Daoy (cell line): Measurements from ENCODE around the gene ZMYM5. TPM values are rescaled to one million over a fixed set of nuclear protein-coding genes. Genes with fewer than 3 reads are reported as not detected.
A peak's percentile ranks its signal among the peaks of the same experiment; 100 is the strongest.
"Not testable (repeated sequence)": the region's sequence is repeated elsewhere in the genome, so short reads cannot be mapped to it uniquely, and the experiment has no call there.

ENCODE experiments used
- DNase-seq: peaks from one replicate; pipeline ENCODE4 v3.0.0-alpha.2; 2015; ENCODE audit warnings: low read depth
- total RNA-seq: library from RNA; depleted of rRNA; stranded (reverse); fragments of >200 nt; shearing (Covaris generic); gene quantifications from 2 replicates; pipeline ENCODE4 v1.2.3, GENCODE V29; 2014; rRNA removed

ZMYM5 gene
- 4.4 and 9.4 TPM in 2 replicates for total RNA-seq

DNA sequence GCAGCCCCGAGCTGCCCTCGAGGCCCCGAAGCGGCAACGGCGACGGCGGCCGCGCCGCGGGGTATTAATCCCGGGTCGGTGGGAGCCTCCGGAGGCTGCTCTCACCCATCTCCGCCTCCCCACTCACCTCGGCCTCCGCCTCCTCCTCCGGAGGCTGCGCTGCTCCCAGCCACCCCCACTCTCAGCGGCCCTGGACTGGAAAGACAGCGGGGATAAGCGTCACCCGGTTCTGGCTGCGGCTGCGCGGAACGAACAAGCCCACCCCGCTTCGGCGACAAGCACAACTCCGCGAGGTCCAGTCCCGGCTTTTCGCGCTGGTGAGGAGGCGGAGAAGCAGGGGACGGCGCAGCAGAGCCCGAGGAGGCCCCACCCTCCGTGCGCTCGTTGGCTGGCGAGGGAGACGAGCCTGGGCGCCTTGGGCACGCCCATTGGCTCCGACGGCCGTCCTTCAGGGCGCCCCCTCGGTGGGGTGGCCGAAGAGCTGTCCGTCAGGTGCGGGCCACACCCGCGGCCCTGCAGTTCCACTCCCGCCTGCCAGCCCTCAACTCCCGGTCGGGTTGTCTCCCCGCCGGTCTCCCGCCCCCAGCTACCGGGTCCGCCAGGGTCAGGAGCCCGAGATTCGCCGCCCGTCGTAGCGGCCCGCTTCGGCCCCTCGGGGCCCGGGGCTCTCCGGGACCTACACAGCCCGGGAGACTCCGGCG, at the start of gene ZMYM5:
ZMYM5 (minus strand) TSS at position 327 of the 701 bp plus-strand sequence. CDS start 11,469 bp downstream, outside the sequence.
- peak; percentile 99 for DNase-seq

DNA sequence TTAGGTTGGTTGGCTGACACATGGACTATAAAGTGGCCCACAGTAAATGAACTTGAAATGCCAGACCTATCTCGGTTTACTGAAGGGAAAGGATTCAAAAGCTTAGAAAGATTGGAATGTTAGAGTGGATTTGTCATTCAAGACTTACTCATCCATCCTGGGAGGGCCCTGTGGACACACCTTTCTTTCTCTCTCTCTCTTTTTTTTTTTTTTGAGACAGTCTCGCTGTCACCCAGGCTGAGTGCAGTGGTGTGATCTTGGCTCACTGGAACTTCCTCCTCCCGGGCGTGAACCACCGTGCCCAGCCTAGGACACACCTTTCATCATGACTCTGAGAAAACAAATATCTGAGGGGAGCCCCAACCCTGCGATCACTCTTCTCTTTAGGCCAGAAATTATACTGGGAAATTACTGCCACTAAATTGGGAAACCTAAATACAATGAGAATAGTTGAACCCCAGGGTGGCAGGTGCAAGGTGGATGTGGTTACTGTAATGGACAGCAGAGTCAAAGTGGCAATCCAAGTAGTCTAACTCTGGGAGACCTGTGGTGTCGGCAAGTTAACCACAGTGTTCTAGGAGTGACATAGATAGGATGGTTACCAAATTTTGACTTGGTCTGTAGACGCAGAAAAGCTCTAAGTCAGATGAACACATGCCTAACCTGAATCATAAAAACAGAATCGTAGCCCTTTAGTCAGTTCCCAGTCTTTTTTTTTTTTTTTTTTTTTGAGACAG, 47.1 kb upstream of the ZMYM5 start:
- DNase-seq, result peak; percentile 65

DNA sequence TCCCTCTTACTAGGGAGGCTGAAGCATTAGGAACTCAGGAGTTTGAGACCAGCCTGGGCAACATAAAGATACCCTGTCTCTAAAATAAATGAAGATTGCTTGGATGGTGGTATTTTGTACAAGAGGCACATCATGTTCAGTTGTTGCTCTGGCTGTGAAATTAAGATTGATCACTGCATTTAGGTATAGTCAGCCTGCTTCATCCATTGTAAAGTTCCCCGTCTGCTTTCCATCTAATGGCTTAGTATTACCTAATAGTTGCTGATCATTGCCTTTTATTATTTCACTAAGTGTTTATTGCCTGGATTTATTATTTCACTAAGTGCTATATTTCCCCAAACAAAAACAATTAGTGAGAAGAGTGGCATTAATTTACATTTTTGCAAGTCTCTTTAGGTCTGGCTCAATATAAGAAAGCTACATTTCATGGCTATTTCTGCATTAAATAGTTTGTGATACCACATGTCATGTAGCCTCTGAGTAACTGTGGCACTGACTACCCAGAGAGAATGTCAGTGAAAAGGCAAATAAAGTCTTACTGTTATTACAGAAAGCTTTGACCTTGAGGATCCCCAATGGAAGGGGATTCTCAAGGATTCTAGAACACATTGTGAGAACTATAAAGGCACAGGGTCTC, 45.0 kb upstream of the ZMYM5 start:
- DNase-seq, result no peak

DNA sequence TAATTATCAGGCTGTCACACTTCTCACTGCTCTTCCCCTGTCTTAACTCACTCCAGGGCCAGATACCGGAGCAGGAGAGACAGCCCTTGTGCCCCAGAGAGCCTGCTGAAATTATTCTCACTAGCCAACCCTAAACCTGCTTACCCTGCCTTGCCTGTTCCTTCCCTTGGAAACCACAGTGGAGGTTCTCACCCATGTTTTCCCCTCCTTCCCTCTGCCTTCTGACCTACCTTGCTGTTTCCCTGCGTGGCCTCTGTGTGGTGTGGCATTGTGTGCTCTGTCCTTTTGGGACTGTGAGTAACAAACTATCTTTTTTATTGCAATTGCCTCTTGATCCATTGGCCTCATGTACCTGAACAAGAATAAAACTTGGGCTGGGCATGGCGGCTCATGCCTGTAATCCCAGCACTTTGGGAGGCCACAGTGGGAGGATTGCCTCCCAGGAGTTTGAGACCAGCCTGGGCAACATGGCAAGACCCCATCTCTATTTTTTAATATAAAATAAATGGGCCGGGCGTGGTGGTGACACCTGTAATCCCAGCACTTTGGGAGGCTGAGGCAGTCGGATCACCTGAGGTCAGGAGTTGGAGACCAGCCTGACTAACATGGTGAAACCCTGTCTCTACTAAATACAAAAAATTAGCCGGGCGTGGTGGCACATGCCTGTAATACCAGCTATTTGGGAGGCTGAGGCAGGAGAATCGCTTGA, 42.2 kb upstream of the ZMYM5 start:
- not testable (repeated sequence) for DNase-seq

DNA sequence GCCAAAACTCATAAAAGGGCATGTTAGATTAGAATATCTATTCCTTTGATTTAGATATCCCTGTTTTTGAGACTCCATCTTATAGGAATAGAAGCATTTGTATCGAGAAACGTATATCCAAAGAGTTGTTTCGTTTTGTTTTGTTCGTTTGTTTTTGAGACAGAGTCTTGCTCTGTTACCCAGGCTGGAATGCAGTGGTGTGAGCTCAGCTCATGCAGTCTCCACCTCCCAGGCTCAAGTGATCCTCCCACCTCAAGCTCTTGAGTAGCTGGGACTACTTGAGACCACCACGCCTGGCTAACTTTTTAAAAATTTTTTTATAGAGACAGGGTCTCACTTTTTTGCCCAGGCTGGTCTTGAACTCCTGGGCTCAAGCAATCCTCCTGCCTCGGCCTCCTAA, 26.6 kb upstream of the ZMYM5 start:
- DNase-seq, result no peak

GRCh38 chr13:19888799-19889198, 25.4 kb upstream of the ZMYM5 start:
- no peak for DNase-seq

- DNase-seq, result no peak
Measured at GRCh38 chr13:19882231-19882630, 18.8 kb upstream of the ZMYM5 start.

- no peak for DNase-seq
Measured at GRCh38 chr13:19881641-19882040, 18.2 kb upstream of the ZMYM5 start.

- DNase-seq, result peak; percentile 67
Measured at GRCh38 chr13:19864746-19865309, 1.4 kb upstream of the ZMYM5 start.

- DNase-seq, result peak; percentile 78
Measured at GRCh38 chr13:19864024-19864745, 736 bp upstream of the ZMYM5 start.

DNA sequence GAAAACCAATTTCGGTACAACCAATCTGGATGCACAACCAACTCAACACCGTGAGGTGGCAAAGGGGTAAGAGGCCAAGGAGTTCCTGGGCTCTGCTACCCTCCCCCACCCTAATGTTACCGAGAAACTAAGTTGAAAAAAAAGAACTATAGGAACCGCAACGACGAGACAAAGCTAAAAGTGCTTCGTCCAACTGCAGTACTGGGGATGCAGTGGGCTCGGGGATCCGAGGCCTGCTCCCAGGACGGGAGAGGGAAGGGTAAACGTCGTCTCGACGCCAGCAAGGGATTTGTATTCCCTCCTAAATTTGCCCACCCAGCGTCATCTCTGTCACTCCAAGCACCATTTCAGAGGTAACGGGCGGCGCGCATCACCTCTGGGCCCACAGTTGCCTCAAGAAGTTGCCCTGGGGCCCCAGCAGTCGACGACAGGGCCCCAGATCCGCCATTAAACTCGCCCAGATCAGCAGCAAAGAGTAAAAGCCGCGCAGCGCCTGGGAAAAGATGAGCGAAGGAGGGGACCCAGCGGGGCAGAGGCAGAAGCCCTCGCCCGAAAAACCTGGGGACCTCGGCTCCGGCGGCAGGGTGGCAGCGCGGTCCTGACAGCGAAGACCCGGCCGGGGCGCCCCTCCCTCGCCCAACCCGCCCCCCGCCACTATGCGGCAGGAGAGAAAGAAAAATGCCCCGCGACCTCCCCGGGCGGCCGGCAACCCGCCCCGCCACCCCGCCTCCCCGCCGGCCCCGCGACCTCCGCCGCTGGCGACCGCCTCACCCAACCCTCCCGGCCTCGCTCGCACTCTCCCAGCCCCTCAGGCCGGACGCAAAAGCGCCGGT, 752 bp downstream of the ZMYM5 start:
- DNase-seq, result peak; percentile 19

DNA sequence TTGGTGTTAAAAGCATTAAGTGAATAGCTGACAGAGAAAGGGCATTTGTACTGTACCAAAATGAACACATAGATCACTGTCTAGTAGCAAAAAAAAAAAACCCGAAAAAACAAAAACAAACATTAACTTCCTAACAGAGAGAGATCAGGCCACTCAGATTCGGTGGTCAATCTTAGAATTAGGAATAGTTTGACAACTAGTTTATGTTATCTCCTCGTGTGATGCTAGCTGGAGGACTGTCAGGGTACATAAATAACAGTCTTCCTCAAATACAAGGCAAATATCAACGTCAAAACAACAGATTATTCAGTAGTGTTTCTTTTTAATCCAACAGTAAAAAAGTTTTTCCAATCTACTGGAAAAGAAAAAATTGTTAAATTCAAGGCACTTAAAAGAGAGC, 1.7 kb downstream of the ZMYM5 start:
- no peak for DNase-seq

- DNase-seq, result peak; percentile 78
Measured at GRCh38 chr13:19860884-19861655, 2.4 kb downstream of the ZMYM5 start.

- DNase-seq, result not testable (repeated sequence)
Measured at GRCh38 chr13:19857637-19858036, 5.8 kb downstream of the ZMYM5 start.

- no peak for DNase-seq
Measured at GRCh38 chr13:19852766-19853165, 10.7 kb downstream of the ZMYM5 start.

DNA sequence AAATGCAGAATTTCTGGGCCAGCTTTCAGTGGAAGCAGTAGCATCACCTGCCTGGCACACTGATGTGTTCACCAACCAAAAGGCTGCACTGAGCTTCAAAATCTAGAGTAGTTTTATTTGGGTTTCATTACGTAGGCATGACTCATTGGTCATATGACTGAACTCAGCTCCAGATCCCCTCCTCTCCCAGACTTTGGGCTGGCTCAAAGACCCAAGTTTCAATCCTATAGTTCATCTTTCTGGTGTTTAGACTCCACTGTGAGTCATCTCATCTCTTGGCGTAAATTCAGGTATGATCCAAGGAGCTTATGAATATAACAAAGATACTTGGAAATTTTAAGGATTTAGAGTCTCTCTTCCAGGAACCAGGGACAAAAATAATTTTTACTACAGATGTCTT, 17.7 kb downstream of the ZMYM5 start:
- peak; percentile 84 for DNase-seq

GRCh38 chr13:19838865-19839275, 24.6 kb downstream of the ZMYM5 start:
- no peak for DNase-seq

DNA sequence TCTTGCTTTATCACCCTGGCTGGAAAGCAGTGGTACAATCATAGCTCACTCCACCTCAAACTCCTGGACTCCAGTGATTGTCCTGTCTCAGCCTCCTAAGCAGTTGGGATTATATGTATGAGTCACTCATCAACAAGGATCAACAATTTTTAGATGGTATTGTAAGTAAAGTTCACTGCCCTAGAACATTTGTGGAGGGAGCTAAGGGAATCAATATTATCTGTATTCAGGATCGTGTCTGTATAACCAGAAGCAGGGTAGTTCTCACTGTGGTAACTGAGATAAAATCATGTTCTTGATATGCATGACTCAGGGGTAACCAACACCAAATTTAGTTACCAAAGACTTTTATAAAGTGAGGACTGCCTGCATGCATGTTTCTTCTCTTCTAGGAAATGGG, 27.0 kb downstream of the ZMYM5 start:
- DNase-seq, result no peak

DNA sequence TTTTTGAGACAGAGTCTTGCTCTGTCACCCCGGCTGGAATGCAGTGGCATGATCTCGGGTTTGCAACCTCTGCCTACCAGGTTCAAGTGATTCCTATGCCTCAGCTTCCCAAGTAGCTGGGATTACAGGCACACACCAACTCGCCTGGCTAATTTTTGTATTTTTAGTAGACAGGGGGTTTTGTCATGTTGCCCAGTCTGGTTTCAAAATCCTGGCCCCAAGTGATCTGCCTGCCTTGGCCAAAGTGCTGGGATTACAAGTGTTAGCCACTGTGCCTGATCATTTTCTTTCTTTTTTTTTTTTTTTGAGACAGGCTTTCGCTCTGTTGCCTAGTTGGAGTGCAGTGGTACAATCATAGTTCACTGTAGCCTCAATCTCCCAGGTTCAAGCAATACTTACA, 28.7 kb downstream of the ZMYM5 start:
- DNase-seq, result no peak
